Measurements from ENCODE around the gene DRC7.

DRC7 gene

GRCh38 chr16:57755061-57755684, 60.6 kb downstream of the DRC7 start:
- DNase-seq, result no peak

GRCh38 chr16:57755726-57756423, 61.3 kb downstream of the DRC7 start:
- DNase-seq, result no peak

- no peak for DNase-seq
Measured at GRCh38 chr16:57756424-57757325, 62.1 kb downstream of the DRC7 start.

- DNase-seq, result peak; percentile 15
Measured at GRCh38 chr16:57757326-57757786, 62.8 kb downstream of the DRC7 start.

- no peak for DNase-seq
Measured at GRCh38 chr16:57757883-57758282, 63.3 kb downstream of the DRC7 start.

GRCh38 chr16:57758331-57759117, 63.9 kb downstream of the DRC7 start:
- no peak for DNase-seq

- DNase-seq, result no peak
Measured at GRCh38 chr16:57759131-57759530, 64.5 kb downstream of the DRC7 start.

GRCh38 chr16:57759541-57760356, 65.1 kb downstream of the DRC7 start:
- no peak for DNase-seq

- no peak for DNase-seq
Measured at GRCh38 chr16:57760357-57761160, 66.0 kb downstream of the DRC7 start.

GRCh38 chr16:57761301-57761700, 66.7 kb downstream of the DRC7 start:
- no peak for DNase-seq

GRCh38 chr16:57761957-57762356, 67.4 kb downstream of the DRC7 start:
- DNase-seq, result no peak

GRCh38 chr16:57762365-57763040, 67.9 kb downstream of the DRC7 start:
- no peak for DNase-seq

- no peak for DNase-seq
Measured at GRCh38 chr16:57763285-57764005, 68.8 kb downstream of the DRC7 start.

- DNase-seq, result no peak
Measured at GRCh38 chr16:57764006-57764340, 69.4 kb downstream of the DRC7 start.

GRCh38 chr16:57764341-57765159, 69.9 kb downstream of the DRC7 start:
- no peak for DNase-seq

- no peak for DNase-seq
Measured at GRCh38 chr16:57765160-57765728, 70.6 kb downstream of the DRC7 start.

- DNase-seq, result no peak
Measured at GRCh38 chr16:57766714-57767348, 72.2 kb downstream of the DRC7 start.

- DNase-seq, result no peak
Measured at GRCh38 chr16:57769541-57770145, 75.0 kb downstream of the DRC7 start.

Data from NCI-H1694 (cell line).